HG03439 (cell line): ENCODE results near the gene FMNL2.
A peak's percentile ranks its signal among the peaks of the same experiment; 100 is the strongest.

Source experiments
- ATAC-seq: cut with Tn5 transposase; IDR thresholded peaks from one replicate; pipeline ENCODE4 v1.9.1; 2021; ENCODE audit warnings: mild to moderate bottlenecking, moderate library complexity; ENCODE audit not compliant: unreplicated experiment

The FMNL2 gene

GRCh38 chr2:152421521-152422370, 86.8 kb downstream of the FMNL2 start:
- peak; percentile 66 for ATAC-seq

- ATAC-seq, result no peak
Observed at GRCh38 chr2:152423684-152424083, 88.7 kb downstream of the FMNL2 start.

GRCh38 chr2:152425765-152426727, 91.1 kb downstream of the FMNL2 start:
- no peak for ATAC-seq

- no peak for ATAC-seq
Observed at GRCh38 chr2:152426801-152427200, 91.8 kb downstream of the FMNL2 start.

GRCh38 chr2:152427902-152428301, 92.9 kb downstream of the FMNL2 start:
- no peak for ATAC-seq

GRCh38 chr2:152428800-152429582, 94.0 kb downstream of the FMNL2 start:
- ATAC-seq, result no peak

- ATAC-seq, result no peak
Observed at GRCh38 chr2:152430876-152431275, 95.9 kb downstream of the FMNL2 start.

GRCh38 chr2:152431370-152432098, 96.6 kb downstream of the FMNL2 start:
- ATAC-seq, result no peak

GRCh38 chr2:152432206-152432653, 97.3 kb downstream of the FMNL2 start:
- ATAC-seq, result no peak

GRCh38 chr2:152432765-152433164, 97.8 kb downstream of the FMNL2 start:
- no peak for ATAC-seq

- no peak for ATAC-seq
Observed at GRCh38 chr2:152433289-152433688, 98.3 kb downstream of the FMNL2 start.

- ATAC-seq, result no peak
Observed at GRCh38 chr2:152433791-152434190, 98.8 kb downstream of the FMNL2 start.

- ATAC-seq, result no peak
Observed at GRCh38 chr2:152434395-152435182, 99.6 kb downstream of the FMNL2 start.

- no peak for ATAC-seq
Observed at GRCh38 chr2:152436148-152436547, 101.2 kb downstream of the FMNL2 start.

- no peak for ATAC-seq
Observed at GRCh38 chr2:152437276-152438108, 102.5 kb downstream of the FMNL2 start.

- ATAC-seq, result no peak
Observed at GRCh38 chr2:152440049-152440448, 105.1 kb downstream of the FMNL2 start.

GRCh38 chr2:152440460-152440859, 105.5 kb downstream of the FMNL2 start:
- ATAC-seq, result no peak

GRCh38 chr2:152441961-152442360, 107.0 kb downstream of the FMNL2 start:
- ATAC-seq, result no peak
